Anterior cingulate cortex (tissue), 58 donors: Measurements from ENCODE around the gene SFMBT2.
A peak's percentile ranks its signal among the peaks of the same experiment; 100 is the strongest.

Source experiments
- DNase-seq, 58 donors: peaks; one replicate each; lab custom pipeline; 2025; lab: John Stamatoyannopoulos, UW

The SFMBT2 gene

GRCh38 chr10:7410862-7411670, at the start of gene SFMBT2:
Gene SFMBT2, minus strand, starts transcription at chr10:7411034. Its CDS starts 29,136 bp downstream, at chr10:7381898.
- DNase-seq, result peak in 47 of 58 donors; percentile 10 to 77 (median 59)

- no peak for DNase-seq
Measured at GRCh38 chr10:7460006-7460405, 49.2 kb upstream of the SFMBT2 start.

GRCh38 chr10:7458556-7458955, 47.7 kb upstream of the SFMBT2 start:
- no peak for DNase-seq

GRCh38 chr10:7457478-7458316, 46.9 kb upstream of the SFMBT2 start:
- DNase-seq, result no peak

- DNase-seq, result no peak
Measured at GRCh38 chr10:7449063-7449695, 38.3 kb upstream of the SFMBT2 start.

- peak in 27 of 58 donors; percentile 5 to 74 (median 29) for DNase-seq
Measured at GRCh38 chr10:7445474-7446185, 34.8 kb upstream of the SFMBT2 start.

- peak in 55 of 58 donors; percentile 16 to 90 (median 62) for DNase-seq
Measured at GRCh38 chr10:7444551-7445121, 33.8 kb upstream of the SFMBT2 start.

- DNase-seq, result no peak
Measured at GRCh38 chr10:7443036-7443435, 32.2 kb upstream of the SFMBT2 start.

- DNase-seq, result no peak
Measured at GRCh38 chr10:7441403-7442147, 30.7 kb upstream of the SFMBT2 start.

GRCh38 chr10:7439696-7440095, 28.9 kb upstream of the SFMBT2 start:
- DNase-seq, result no peak

GRCh38 chr10:7438196-7438986, 27.6 kb upstream of the SFMBT2 start:
- DNase-seq, result peak in 1 of 58 donors; percentile 15

GRCh38 chr10:7436490-7437100, 25.8 kb upstream of the SFMBT2 start:
- no peak for DNase-seq

- DNase-seq, result no peak
Measured at GRCh38 chr10:7435674-7436073, 24.8 kb upstream of the SFMBT2 start.

- no peak for DNase-seq
Measured at GRCh38 chr10:7434378-7434777, 23.5 kb upstream of the SFMBT2 start.

- no peak for DNase-seq
Measured at GRCh38 chr10:7433861-7434260, 23.0 kb upstream of the SFMBT2 start.

GRCh38 chr10:7432884-7433726, 22.3 kb upstream of the SFMBT2 start:
- peak in 7 of 58 donors; percentile 6 to 42 (median 13) for DNase-seq
